Stimulated activated CD8-positive, alpha-beta memory T cell treated with anti-CD3 and anti-CD28 coated beads, Interleukin-12 subunit alpha, Interleukin-12 subunit beta, amount 100 ng/mL, for 24 hours (primary cell): ENCODE data around the gene PEA15.
A peak's percentile ranks its signal among the peaks of the same experiment; 100 is the strongest.

Source experiments
- DNase-seq: peaks from one replicate; pipeline ENCODE4 v3.0.0-alpha.2; 2020; ENCODE audit errors: extremely low read depth

PEA15 gene

DNA sequence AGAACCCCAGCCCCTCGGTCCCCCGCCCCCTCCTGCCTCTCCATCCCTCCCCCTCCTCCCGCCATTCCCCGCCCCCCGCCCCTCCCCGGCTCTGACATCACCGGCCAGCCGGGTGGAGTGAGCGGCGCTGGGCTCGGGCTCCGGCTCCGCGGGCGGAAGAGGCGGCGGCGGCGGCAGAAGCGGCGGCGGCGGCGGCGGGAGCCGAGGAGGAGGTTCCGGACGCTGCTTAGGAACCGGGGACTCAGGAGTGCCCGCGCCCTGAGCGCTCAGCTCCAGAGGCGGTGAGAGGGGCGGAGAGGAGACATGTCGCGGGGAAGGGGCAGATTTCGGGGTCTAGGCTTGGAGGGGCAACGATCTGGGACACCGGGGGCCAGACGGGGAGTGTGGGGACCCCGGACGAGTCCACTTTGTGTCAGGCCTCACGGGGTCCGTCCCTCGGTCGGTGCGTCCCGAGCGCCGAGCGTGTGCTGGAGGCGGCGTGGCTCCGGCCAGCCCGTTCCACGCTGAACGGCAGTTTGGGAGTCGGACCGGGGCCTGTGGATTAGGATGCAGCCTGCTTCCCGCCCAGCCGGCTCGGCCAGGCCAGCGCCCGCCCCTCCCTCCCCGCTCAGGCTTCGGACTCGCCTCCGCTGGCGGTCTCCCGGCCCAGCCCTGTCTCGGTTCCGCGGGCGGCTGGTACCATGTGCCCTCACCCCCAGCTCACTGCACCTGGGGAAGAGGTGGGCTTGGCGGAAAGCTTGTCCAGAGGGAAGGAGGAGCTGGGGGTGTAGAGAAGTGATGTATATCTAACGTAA, at the start of gene PEA15:
Gene PEA15 (plus strand): TSS at position 143 of the 794 bp plus-strand sequence. CDS start 6,161 bp downstream, outside the sequence.
- peak; percentile 42 for DNase-seq

GRCh38 chr1:160156361-160156760, 48.8 kb upstream of the PEA15 start:
- no peak for DNase-seq

- no peak for DNase-seq
Observed at GRCh38 chr1:160157174-160157573, 48.0 kb upstream of the PEA15 start.

DNA sequence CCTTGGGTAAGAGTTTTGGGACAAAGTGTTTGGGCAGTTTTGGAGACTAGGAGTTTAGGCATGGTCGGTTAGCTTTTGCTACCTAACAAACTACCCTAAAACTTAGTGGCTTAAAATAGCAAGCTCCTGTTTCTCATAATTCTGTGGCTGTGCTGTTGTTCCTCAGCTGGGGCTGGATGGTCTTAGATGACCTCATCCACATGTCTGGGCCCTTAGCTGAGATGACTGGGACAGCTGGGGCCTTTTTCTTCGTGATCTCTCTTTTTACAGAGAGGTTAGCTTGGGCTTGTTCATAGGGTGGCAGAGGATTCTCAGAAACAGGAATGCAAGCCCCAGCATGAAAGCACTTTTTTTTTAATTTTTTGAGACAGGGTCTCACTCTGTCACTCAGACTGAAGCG, 47.2 kb upstream of the PEA15 start:
- no peak for DNase-seq

DNA sequence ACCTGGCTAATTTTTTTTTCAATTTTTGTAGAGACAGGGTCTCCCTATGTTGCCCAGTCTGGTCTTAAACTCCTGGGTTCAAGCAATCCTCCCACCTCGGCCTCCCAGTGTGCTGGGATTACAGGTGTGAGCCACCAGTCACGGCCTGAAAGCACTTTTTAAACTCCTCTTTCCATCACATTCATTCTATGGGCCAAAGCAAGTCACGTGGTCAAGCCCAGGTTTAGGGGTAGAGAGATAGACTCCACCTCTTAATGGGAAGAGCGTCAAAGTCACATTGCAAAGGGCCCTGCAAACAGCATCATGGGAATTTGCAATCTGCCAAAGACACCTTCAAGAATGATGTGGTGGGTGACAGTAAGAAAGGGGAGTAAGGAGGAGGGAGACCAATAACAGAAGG, 46.6 kb upstream of the PEA15 start:
- no peak for DNase-seq

DNA sequence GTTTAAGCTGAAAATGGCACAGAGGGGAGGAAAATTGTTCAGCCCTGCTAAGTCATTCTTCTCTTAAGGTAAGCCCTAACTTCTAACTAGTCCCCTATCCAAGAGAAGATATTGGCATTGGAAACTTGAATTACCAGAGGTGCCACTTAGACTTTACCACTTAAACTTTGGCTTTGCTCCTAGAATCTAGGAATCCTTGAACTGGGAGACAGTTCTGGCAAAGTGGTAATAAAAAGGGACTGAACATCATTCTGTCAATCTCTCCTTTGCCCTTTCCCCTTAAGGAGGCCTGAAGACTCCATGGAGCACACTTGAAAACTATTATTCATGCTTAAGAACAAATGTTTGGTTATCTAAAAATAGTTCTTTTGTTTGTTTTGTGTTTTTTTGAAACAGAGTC, 45.3 kb upstream of the PEA15 start:
- no peak for DNase-seq

GRCh38 chr1:160161965-160162705, 43.0 kb upstream of the PEA15 start:
- DNase-seq, result no peak

DNA sequence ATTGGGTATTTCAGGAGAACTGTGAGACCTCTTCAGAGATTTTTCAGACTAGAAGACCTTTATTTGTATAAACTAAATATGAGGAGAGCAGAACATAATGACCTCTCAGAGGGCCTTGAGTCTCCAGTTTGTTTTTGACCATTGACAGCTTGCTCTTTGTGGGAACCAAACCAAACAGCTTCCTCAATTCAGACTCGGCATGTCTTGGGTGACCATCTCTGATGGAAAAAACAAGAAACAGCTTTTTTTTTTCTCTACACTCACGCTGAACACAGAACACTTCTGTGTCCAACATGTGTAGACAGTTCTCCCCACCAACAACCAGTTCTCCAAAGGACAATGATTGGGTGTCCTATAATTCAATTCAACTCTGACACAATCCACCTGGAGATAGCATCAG, 42.3 kb upstream of the PEA15 start:
- DNase-seq, result no peak

- DNase-seq, result no peak
Observed at GRCh38 chr1:160163615-160164014, 41.6 kb upstream of the PEA15 start.

GRCh38 chr1:160164121-160164520, 41.1 kb upstream of the PEA15 start:
- DNase-seq, result no peak

GRCh38 chr1:160166166-160166868, 38.9 kb upstream of the PEA15 start:
- no peak for DNase-seq

DNA sequence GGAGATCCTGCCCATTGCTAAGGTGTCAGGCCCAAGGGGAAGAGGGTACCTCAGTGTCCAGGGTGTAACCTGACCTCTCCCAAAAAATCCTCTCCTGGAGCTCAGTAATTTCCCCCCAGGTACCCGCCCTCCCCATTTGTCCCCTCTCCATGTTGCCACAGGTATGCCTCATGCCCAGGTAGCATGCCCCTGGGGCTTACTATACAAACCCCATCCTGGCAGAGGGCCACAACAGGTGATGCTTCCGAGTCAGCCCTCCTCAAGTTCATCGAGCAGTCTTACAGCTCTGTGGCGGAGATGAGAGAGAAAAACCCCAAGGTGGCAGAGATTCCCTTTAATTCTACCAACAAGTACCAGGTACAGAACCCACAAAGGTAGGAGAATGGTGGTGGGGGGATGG, 38.1 kb upstream of the PEA15 start:
- no peak for DNase-seq

GRCh38 chr1:160167580-160167979, 37.6 kb upstream of the PEA15 start:
- no peak for DNase-seq

- DNase-seq, result no peak
Observed at GRCh38 chr1:160168016-160168415, 37.2 kb upstream of the PEA15 start.

GRCh38 chr1:160168609-160169369, 36.4 kb upstream of the PEA15 start:
- no peak for DNase-seq

- DNase-seq, result no peak
Observed at GRCh38 chr1:160169553-160170399, 35.4 kb upstream of the PEA15 start.

DNA sequence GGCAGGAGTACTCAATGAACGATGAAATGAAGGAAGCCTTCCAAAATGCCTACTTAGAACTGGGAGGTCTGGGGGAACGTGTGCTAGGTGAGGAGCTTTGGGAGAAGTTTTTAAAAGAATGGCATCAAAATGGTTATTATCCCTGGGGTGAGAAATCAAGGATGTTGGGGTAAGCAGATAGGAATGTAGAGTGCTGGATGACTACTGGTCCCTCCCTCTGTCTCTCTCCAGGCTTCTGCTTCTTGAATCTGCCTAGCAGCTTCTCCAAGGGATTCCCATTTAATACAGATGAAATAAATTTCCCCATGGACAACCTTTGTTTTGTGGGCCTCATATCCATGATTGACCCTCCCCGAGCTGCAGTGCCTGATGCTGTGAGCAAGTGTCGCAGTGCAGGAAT, 33.8 kb upstream of the PEA15 start:
- no peak for DNase-seq

DNA sequence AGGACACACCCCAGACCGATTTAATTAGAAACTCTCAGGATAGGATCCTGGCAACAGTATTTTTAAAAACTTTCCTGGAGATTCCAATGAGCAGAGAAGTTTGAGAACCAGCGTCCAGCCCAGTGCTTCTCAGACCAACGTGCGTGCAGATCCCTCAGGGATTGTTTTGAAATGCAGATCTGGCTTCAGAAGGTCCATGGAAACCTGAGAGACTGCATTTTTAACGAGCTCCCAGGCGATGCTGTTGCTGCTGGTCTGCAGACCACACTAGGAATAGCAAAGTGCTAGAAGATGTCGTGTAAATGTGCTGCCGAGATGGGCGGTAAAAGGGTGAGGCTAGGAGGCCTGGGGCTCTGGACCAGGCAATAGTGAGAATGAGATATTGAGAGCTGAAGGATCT, 33.2 kb upstream of the PEA15 start:
- no peak for DNase-seq

GRCh38 chr1:160177231-160177630, 28.0 kb upstream of the PEA15 start:
- DNase-seq, result no peak

- no peak for DNase-seq
Observed at GRCh38 chr1:160177667-160178066, 27.5 kb upstream of the PEA15 start.

- DNase-seq, result no peak
Observed at GRCh38 chr1:160178731-160179130, 26.5 kb upstream of the PEA15 start.
